ENCODE measurements around the gene ATP12A. TPM values are rescaled to one million over a fixed set of nuclear protein-coding genes. Genes with fewer than 3 reads are reported as not detected.

ATP12A gene
- total RNA-seq, 1 experiment from 2014 or later: not detected

DNA sequence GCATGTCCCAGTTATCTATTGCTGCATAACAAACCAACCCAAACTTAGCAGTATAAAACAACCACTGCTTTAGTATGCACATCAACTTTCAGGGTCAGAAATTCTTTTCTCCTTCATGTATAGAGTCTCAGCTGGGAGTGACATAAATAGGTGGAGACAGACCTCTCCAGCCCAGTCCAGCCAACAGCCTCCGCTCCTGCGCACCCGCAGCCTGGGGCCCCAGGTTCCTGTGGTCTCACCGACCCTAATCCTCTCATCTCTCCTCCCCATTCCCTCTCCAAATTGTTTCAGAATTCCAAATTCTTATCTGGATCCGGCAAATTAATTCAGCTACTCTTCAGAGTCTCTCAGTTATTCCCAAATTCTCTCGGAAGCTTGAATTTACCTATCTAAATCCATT is 522 bp upstream of the ATP12A start:
- POLR2A ChIA-PET: no interaction called here
- no peaks in the 10 kb centered on the region for H3K4me1 ChIP-seq (ENCODE audit: control insufficient read depth, insufficient read depth, low read length)
- in situ Hi-C loops (cut with HindIII; ENCODE audit: low pct_unique_long_range_greater_than_20kb, low sequenced_read_pairs): no loop called here
- intact Hi-C loops (cut with micrococcal nuclease; ENCODE audit: unreplicated experiment): no loop called here
- TF ChIP-seq, protein P1, sequence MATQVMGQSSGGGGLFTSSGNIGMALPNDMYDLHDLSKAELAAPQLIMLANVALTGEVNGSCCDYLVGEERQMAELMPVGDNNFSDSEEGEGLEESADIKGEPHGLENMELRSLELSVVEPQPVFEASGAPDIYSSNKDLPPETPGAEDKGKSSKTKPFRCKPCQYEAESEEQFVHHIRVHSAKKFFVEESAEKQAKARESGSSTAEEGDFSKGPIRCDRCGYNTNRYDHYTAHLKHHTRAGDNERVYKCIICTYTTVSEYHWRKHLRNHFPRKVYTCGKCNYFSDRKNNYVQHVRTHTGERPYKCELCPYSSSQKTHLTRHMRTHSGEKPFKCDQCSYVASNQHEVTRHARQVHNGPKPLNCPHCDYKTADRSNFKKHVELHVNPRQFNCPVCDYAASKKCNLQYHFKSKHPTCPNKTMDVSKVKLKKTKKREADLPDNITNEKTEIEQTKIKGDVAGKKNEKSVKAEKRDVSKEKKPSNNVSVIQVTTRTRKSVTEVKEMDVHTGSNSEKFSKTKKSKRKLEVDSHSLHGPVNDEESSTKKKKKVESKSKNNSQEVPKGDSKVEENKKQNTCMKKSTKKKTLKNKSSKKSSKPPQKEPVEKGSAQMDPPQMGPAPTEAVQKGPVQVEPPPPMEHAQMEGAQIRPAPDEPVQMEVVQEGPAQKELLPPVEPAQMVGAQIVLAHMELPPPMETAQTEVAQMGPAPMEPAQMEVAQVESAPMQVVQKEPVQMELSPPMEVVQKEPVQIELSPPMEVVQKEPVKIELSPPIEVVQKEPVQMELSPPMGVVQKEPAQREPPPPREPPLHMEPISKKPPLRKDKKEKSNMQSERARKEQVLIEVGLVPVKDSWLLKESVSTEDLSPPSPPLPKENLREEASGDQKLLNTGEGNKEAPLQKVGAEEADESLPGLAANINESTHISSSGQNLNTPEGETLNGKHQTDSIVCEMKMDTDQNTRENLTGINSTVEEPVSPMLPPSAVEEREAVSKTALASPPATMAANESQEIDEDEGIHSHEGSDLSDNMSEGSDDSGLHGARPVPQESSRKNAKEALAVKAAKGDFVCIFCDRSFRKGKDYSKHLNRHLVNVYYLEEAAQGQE (IDR thresholded peaks at IDR 0.05; ENCODE audit: insufficient read depth in 1 of 2, low read depth in 2 of 2, low read length in 1 of 2): no peak
- TF ChIP-seq SIN3A (IDR thresholded peaks at IDR 0.05; ENCODE audit: borderline replicate concordance, insufficient read depth, low read depth, low read length) (no peak), POLR2AphosphoS5 (IDR thresholded peaks at IDR 0.05; ENCODE audit: low read depth, low read length) (no peak), TCF7L2 (IDR thresholded peaks at IDR 0.05; ENCODE audit: low read depth, low read length) (no peak)
- TF ChIP-seq, protein P2, sequence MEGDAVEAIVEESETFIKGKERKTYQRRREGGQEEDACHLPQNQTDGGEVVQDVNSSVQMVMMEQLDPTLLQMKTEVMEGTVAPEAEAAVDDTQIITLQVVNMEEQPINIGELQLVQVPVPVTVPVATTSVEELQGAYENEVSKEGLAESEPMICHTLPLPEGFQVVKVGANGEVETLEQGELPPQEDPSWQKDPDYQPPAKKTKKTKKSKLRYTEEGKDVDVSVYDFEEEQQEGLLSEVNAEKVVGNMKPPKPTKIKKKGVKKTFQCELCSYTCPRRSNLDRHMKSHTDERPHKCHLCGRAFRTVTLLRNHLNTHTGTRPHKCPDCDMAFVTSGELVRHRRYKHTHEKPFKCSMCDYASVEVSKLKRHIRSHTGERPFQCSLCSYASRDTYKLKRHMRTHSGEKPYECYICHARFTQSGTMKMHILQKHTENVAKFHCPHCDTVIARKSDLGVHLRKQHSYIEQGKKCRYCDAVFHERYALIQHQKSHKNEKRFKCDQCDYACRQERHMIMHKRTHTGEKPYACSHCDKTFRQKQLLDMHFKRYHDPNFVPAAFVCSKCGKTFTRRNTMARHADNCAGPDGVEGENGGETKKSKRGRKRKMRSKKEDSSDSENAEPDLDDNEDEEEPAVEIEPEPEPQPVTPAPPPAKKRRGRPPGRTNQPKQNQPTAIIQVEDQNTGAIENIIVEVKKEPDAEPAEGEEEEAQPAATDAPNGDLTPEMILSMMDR (IDR thresholded peaks at IDR 0.05): no peak
- ATAC-seq: no peak
- DNase-seq (ENCODE audit: low read depth, low spot score): no peak
- CTCF ChIA-PET: no interaction called here
- no peak overlapping the region; a peak in 1 of 4 replicates for H3K4me3 ChIP-seq (ENCODE audit: low read depth in 2 of 2, low read length in 2 of 2)
- no peaks in the 10 kb centered on the region for H3K36me3 ChIP-seq (ENCODE audit: control insufficient read depth, insufficient read depth, low read length)
- BruUV-seq (replicated peaks): no TSS peak
- no peaks in the 10 kb centered on the region for H3K9me3 ChIP-seq (ENCODE audit: control insufficient read depth, insufficient read depth, low read depth, low read length)
- no peak overlapping the region for H3K27ac ChIP-seq (ENCODE audit: low read length)
- peaks cover 6% of the 10 kb centered on the region; the same call in 1 of the 2 replicates for H3K27me3 ChIP-seq (ENCODE audit: control insufficient read depth, insufficient read depth, low read length)

DNA sequence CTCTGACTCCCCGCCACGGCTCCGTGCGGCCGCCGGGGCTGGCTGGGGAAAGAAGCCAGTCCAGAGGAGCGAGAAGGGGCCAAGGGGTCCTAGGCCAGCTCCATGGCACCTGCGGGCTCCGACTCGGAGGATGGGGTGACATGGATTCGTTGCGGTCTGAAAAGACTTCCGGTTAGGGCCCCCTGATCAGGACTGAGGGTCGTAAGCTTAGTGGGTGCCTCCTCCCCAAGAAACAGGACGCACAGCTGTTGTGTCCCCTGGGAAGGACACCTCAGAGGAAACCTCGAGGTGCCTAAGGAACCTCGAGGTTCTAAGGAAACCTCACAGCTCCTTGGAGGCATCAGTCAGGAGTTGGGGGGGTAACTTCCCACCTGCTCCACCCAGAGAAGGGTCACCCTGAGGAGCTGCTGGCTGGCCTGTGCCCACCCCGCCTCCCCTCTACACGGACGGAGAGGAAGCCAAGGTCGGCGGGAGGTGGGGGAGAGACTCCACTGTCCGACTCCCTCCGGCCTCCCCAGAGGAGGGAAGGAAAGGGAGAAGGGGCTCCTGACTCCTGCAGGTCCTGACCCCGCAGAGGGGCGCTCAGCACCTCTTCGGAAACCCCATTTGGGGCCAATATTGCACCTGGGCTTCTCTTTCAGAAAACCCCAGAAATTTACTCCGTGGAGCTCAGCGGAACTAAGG is 855 bp downstream of the ATP12A start:
- ATAC-seq: no peak
- H3K9me3 ChIP-seq (ENCODE audit: control insufficient read depth, insufficient read depth, low read depth, low read length): no peaks in the 10 kb centered on the region
- CTCF ChIA-PET: interaction anchor here (0.6 kb wide), 2 partner anchors 9 to 40 kb away, joined by 7 to 8 read pairs; no protein-coding TSS in a partner anchor
- no TSS peak for BruUV-seq (replicated peaks)
- no peaks in the 10 kb centered on the region for H3K36me3 ChIP-seq (ENCODE audit: control insufficient read depth, insufficient read depth, low read length)
- H3K27me3 ChIP-seq (ENCODE audit: control insufficient read depth, insufficient read depth, low read length): peaks cover 6% of the 10 kb centered on the region; the same call in 1 of the 2 replicates
- H3K4me3 ChIP-seq (ENCODE audit: low read depth in 2 of 2, low read length in 2 of 2): peak overlapping the region in 1 of 2 experiments; percentile 8; a peak in 1 of 4 replicates
- no peaks in the 10 kb centered on the region for H3K4me1 ChIP-seq (ENCODE audit: control insufficient read depth, insufficient read depth, low read length)
- intact Hi-C loops (cut with micrococcal nuclease; ENCODE audit: unreplicated experiment): no loop called here
- no peak for DNase-seq (ENCODE audit: low read depth, low spot score)
- in situ Hi-C loops (cut with HindIII; ENCODE audit: low pct_unique_long_range_greater_than_20kb, low sequenced_read_pairs): no loop called here
- POLR2A ChIA-PET: no interaction called here
- H3K27ac ChIP-seq (ENCODE audit: low read length): no peak overlapping the region
- TF ChIP-seq POLR2AphosphoS5 (IDR thresholded peaks at IDR 0.05; ENCODE audit: low read depth, low read length) (no peak), TCF7L2 (IDR thresholded peaks at IDR 0.05; ENCODE audit: low read depth, low read length) (no peak), SIN3A (IDR thresholded peaks at IDR 0.05; ENCODE audit: borderline replicate concordance, insufficient read depth, low read depth, low read length) (no peak)
- TF ChIP-seq, protein P2 (IDR thresholded peaks at IDR 0.05): no peak
- TF ChIP-seq, protein P1 (IDR thresholded peaks at IDR 0.05; ENCODE audit: insufficient read depth in 1 of 2, low read depth in 2 of 2, low read length in 1 of 2): no peak
